HG03095 (cell line): Measurements from ENCODE around the gene LARP4B.

ENCODE experiments used
- ATAC-seq: cut with Tn5 transposase; IDR thresholded peaks from one replicate; pipeline ENCODE4 v1.9.1; 2021; ENCODE audit warnings: moderate library complexity; ENCODE audit not compliant: unreplicated experiment

The LARP4B gene

DNA sequence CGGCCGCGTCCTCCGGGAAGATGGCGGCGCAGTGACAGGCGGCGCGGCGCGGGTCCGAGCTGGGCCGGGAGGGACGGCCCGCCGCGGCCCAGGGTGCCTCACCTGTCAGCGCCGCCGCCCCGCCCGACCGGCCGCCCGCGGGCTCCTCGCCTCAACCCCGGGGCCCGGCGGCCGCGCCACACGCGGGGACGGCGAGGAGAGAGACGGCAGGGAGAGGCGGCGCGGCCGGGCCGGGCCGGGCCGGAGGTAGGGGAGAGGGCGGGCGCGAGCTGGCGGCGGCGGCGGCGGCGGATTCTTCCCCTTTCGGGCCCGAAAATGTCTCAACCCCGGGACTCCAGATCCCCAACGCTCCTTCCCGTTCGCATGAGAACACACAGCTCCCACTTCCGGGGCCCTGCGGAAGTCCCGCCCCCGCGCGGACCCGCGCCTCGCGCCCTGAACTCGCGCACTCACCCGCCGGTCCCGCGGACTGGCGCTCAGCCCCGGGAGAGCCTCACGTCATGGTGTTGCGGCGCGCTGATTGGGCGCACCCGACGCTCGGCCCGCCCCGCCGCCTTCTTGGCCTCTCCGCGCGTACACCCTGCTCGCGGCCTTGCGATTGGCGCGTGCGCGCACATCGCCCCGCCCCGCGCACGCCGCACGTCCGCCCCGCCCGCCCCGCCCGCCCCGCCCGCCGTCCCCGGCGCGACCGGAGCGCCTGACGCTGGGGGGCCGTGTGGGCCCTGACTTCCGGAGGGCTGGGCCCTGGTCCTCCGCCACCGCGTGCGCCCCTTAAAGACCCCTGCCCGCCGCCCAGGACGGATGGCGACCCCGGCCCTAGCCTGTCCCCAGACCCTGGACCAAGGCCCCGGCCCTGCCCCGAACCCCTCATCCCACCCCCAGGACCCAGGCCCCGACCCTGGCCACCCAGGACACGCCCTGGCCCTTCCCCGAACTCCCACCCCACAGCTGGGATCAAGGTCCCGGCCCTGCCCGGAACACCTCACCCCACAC lies at the start of gene LARP4B:
Gene LARP4B, minus strand, starts transcription at position 380 of the 993 bp plus-strand sequence. CDS start 45,984 bp downstream, outside the sequence.
- peak; percentile 88 for ATAC-seq

DNA sequence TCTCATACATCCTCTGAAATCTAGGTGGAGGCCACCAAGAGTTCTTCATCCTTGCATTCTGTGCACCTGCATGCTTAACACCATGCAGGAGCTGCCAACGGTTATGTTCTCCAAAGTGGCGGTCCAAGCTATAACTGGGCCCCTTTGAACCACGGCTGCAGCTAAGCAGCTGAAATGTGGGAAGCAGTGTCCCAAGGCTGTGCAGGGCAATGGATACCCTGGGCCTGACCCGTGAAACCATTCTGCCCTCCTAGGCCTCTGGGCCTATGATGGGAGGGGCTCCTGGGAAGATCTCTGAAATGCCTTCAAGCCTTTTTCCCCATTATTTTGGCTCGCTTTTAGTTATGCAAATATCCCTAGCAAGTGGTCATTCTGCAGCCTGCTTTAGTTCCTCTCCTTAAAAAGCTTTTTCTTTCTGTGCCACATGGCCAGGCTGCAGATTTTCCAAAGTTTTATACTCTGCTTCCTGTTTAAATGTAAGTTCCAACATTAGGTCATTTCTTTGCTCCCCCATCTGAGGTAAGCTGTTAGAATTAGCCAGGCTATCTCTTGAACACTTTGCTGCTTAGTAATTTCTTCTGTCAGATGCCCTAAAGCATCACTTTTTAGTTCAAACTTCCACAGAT lies 49.1 kb upstream of the LARP4B start:
- no peak for ATAC-seq

GRCh38 chr10:978826-979421 lies 47.4 kb upstream of the LARP4B start:
- no peak for ATAC-seq

GRCh38 chr10:976316-976715 lies 44.8 kb upstream of the LARP4B start:
- ATAC-seq = no peak

DNA sequence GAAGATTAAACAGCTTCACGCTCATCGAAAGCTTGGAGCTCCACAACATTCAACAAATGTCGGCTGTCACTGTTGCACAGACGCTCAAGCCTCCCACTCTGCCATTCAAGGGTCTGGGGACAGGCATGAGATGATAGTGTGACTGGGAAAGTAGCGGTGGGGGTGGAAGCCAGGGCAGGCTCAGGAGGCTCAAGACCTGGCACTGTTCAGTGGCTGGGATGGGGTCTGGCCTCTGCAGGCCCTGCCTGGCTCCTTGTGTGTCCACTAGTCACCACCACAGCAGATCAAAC lies 43.2 kb upstream of the LARP4B start:
- no peak for ATAC-seq

- no peak for ATAC-seq
These were observed 42.7 kb upstream of the LARP4B start for GRCh38 chr10:974038-974784.

DNA sequence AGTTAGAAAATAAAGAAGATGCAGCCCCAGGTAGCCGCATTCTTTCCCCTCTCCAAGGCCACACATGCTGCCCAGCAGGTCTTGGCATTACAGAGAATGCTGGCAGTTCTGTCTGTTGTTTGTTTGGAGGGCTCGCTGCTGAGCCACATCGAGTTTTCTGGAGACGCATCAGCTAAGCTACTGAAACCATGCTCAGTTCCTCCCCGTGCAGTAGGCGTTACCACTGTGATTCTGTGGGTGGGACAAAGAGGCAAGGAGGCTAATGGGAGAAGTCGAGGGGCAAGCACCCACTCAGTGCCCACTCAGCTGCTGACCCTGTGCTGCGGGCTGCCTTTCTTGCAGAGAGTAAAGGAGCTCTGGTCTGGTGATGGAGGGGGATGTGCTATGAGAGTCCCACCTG lies 41.3 kb upstream of the LARP4B start:
- ATAC-seq = no peak

DNA sequence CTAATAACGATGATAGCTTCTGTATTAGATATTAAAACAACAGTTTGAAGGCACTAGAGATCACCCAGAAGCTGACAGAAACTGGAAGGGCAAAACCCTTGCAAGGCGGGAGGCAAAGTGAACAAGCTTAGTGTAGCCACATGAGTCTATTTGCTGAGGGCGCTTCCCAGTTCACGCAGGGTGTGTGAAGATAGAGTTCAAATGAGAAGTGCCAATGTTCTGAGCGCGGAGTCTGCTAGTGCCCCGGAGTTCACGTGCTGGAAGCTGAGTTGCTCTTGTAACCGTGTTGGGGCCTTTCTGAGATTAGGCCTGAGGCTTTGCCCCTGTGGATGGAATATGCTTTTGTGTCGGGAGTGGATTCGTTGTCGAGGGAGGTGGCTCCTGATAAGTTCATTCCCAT lies 40.1 kb upstream of the LARP4B start:
- ATAC-seq = no peak

DNA sequence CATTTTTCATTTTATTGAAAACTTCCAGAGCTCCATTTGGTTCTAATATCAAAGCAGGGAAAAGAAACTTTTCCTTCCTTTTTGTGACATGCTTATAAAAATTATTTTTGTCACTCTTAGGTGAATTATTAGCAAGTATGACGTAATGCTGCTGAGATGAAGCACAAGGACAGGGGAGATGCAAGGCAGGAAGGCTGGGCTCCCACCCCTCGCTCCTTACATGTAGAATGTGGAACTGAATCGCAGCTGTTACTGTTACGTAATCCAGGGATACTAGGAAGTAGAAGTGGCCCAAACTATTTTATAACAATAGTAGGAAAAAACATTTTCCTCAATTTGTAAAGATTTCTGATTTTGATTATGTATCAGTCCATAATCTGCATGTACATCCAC lies 39.6 kb upstream of the LARP4B start:
- ATAC-seq = no peak

- no peak for ATAC-seq
These were observed 39.0 kb upstream of the LARP4B start for GRCh38 chr10:970311-971149.

GRCh38 chr10:969473-970150 lies 38.1 kb upstream of the LARP4B start:
- ATAC-seq = no peak

DNA sequence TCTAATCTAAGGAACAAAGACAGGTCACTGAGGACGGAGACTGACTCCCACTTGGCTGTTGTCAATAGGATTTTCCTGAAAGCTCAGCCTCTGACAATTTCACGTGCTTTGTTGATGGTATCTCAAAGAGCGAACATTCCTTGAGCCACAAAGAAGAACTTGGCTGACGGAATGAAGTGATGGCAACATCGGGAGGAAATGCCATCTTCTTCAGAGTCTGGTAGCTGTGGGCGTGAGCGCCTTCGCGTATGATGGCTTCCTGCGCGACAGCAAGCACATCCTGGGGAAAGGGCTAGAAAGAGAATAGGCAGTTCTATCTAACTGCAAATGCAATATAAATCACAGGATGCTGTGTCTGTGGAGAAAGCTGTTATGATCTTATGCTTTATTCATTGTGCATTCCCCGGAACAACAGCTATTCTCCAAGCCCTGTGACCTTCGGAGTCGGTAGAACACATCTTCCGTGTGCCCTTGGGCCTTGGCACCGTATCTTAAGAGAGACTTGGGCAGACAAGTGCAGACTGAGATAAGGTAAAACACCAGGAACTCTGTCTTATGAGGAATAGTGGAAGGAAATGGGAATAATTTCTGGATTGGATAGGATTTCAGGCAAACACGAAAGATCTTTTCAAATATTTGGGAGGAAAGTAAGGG lies 37.2 kb upstream of the LARP4B start:
- no peak for ATAC-seq

DNA sequence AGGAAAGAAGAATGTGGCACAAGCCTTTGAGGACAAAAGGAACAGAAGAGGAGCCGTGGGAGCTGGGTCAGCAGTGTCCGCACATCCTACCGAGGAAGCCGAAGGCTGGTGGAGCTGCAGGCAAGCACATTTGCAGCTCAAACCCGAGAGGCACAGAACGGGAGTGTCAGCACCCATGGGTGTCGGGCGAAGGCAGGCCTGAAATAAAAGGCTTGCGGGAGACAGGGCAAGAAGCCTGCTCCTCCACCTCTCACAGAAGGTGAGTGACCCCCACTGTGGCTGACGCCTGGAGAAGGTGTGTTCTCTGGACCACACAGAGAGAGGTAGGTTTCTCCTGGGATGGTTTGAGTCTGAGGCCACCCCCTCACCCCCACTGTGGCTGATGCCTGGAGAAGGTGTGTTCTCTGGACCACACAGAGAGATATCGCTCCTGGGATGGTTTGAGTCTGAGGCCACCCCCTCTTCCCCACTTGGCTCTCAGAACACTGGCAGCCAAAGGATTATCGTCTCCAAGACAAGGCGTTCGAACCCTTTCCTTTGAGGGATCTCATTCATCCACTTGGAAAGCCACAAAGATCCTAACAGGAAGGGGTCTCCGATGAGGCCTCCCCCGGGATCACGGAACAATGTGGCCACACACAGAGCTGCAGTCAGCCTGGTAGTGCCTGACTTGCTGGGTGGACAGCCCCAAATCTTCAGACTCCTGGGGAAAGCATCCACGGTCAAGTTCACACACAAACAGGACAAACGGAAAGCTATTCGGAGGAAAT lies 35.1 kb upstream of the LARP4B start:
- no peak for ATAC-seq

- ATAC-seq = no peak
These were observed 33.5 kb upstream of the LARP4B start for GRCh38 chr10:964988-965417.

- ATAC-seq = no peak
These were observed 32.9 kb upstream of the LARP4B start for GRCh38 chr10:964321-964987.

GRCh38 chr10:963655-964054 lies 32.1 kb upstream of the LARP4B start:
- ATAC-seq = no peak

DNA sequence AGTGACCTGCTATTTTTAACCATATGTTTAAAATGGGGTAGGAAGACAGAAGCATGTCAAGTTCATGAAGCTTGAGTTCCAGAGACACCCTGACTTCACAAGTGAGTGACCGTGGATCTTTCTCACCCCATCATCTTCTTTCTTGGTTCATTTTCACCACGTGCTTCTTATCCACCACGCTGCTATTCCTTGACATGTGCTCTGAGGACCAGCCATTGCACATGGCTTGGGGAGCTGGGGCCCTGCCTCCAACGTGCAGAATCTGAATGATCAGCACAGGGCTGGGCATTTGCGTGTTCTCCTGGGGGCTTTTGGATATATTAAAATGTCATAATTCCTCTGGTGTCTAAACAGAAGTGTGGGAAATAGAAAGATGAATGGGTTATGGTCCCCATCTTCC lies 31.7 kb upstream of the LARP4B start:
- no peak for ATAC-seq

- ATAC-seq = no peak
These were observed 30.8 kb upstream of the LARP4B start for GRCh38 chr10:962342-962741.
